ENCODE measurements around the gene CLIP4.

CLIP4 gene

DNA sequence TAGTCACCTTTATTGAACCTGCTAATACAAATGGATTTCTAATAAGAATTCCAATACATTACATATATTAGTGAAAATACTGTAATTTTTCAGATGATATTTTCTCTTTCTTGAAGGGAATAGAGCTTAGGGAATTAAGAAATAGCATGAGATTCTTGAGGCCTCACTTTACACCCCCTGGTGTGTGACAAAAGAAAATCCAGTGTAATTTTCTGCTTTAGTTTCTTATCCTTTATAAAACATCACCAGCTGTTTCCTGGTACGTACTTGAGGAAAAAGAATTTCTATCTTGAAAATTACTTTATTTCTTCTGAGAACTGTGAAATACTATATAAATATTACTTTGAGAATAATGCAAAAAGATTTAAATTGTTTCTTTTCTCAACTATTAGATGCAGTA lies 71.6 kb downstream of the CLIP4 start:
- H3K27ac ChIP-seq: no peak overlapping the region
- CTCF ChIA-PET: interaction anchor here (1.0 kb wide), 1 partner anchor 133 kb away, joined by 5 read pairs; no protein-coding TSS in a partner anchor
- no peak for DNase-seq (ENCODE audit: low spot score)
- POLR2A ChIA-PET (ENCODE audit: low non-redundant PET): no interaction called here
- TF ChIP-seq, protein P1, sequence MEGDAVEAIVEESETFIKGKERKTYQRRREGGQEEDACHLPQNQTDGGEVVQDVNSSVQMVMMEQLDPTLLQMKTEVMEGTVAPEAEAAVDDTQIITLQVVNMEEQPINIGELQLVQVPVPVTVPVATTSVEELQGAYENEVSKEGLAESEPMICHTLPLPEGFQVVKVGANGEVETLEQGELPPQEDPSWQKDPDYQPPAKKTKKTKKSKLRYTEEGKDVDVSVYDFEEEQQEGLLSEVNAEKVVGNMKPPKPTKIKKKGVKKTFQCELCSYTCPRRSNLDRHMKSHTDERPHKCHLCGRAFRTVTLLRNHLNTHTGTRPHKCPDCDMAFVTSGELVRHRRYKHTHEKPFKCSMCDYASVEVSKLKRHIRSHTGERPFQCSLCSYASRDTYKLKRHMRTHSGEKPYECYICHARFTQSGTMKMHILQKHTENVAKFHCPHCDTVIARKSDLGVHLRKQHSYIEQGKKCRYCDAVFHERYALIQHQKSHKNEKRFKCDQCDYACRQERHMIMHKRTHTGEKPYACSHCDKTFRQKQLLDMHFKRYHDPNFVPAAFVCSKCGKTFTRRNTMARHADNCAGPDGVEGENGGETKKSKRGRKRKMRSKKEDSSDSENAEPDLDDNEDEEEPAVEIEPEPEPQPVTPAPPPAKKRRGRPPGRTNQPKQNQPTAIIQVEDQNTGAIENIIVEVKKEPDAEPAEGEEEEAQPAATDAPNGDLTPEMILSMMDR (conservative IDR thresholded peaks at IDR 0.05; ENCODE audit: low read depth): no peak

DNA sequence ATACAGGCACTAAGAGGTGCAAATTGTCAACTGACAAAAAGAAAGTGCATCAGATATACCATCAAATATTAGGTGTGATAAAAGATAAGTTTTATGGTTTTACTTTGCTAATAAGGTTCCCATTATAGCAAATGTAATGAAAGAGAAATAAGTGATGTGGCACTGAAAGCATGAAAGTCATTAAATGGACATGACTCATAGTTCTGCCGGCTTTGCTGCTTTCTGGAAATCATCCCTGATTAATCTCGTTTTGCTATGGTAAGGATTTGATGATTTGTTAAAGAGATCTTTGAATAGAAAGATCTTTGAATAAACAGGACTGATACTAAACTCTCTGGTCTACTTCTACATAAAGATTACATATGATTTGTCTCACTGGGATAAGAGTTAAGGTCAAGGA lies 72.7 kb downstream of the CLIP4 start:
- DNase-seq (ENCODE audit: low spot score): no peak
- TF ChIP-seq, protein P1 (conservative IDR thresholded peaks at IDR 0.05; ENCODE audit: low read depth): no peak
- ChIA-PET CTCF (no interaction called here), POLR2A (ENCODE audit: low non-redundant PET) (no interaction called here)
- H3K27ac ChIP-seq: no peak overlapping the region

DNA sequence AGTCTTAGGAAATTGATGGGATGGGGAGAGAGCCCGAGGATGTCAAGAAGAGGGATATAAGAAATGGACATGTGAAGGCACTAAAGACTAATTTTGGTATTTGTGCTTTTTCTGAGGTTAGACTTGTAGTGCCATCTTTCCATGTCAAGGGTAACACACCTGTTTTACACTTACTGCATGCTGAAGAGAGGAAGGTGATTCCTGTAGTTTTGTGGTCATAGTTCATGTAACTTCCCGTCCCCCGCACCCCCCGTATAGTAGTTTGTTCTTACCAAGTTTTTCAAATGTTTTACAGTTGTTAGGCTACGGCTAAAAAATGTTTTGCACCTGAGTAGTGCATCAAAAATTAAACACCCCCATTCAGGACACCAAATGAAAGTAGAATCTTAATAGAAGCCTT lies 73.8 kb downstream of the CLIP4 start:
- DNase-seq (ENCODE audit: low spot score): no peak
- POLR2A ChIA-PET (ENCODE audit: low non-redundant PET): no interaction called here
- no peak overlapping the region for H3K27ac ChIP-seq

DNA sequence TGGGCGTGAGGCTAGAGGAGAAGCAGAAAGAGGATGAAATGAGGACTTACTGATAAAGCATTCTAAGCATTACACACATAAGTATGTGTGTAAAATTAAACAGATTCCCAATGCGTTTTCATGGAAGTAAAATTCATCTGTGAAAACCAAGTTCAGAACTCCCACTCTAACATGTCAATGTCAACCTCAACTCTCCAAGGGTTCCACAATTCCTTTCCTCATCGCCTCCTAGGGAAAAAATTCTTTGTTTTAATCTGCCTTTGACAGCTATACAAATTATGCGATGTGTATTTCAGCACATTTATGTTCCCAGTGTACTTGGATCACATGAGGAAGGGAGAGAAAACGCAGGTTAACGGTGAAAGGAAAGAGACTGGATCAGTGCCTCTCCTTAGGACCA lies 76.6 kb downstream of the CLIP4 start:
- DNase-seq (ENCODE audit: low spot score): no peak
- ChIA-PET POLR2A (ENCODE audit: low non-redundant PET) (no interaction called here), CTCF (interaction anchor here (0.6 kb wide), 1 partner anchor 47 kb away, joined by 3 read pairs; no protein-coding TSS in a partner anchor)
- H3K27ac ChIP-seq: no peak overlapping the region
- TF ChIP-seq, protein P1 (conservative IDR thresholded peaks at IDR 0.05; ENCODE audit: low read depth): no peak

More for the DNA sequence above, 73.8 kb downstream of the CLIP4 start:
- TF ChIP-seq, protein P1 (conservative IDR thresholded peaks at IDR 0.05; ENCODE audit: low read depth): no peak
- CTCF ChIA-PET: interaction anchor here (0.6 kb wide), 1 partner anchor 221 kb away, joined by 5 read pairs; no protein-coding TSS in a partner anchor

DNA sequence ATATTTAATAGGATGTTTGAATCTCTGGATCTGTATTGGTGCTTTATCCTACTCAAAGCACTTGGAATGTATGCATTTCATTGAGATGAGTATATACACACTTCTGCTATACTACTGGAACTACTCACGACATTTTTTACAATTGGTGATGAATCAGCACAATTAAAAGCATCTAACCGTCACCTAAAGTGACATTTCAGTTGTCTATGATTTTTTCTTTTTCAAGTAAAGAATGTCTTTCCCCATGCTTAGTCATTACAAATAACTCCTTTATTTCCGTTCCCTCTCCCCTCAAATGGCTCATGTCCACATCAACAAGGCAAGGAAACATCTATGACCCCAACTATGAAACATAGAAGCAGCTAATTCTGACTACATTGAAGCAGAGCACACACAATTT lies 77.3 kb downstream of the CLIP4 start:
- H3K27ac ChIP-seq: no peak overlapping the region
- DNase-seq (ENCODE audit: low spot score): no peak
- POLR2A ChIA-PET (ENCODE audit: low non-redundant PET): no interaction called here
- TF ChIP-seq, protein P1 (conservative IDR thresholded peaks at IDR 0.05; ENCODE audit: low read depth): no peak
- CTCF ChIA-PET: interaction anchor here (0.6 kb wide), 1 partner anchor 46 kb away, joined by 3 read pairs; no protein-coding TSS in a partner anchor

DNA sequence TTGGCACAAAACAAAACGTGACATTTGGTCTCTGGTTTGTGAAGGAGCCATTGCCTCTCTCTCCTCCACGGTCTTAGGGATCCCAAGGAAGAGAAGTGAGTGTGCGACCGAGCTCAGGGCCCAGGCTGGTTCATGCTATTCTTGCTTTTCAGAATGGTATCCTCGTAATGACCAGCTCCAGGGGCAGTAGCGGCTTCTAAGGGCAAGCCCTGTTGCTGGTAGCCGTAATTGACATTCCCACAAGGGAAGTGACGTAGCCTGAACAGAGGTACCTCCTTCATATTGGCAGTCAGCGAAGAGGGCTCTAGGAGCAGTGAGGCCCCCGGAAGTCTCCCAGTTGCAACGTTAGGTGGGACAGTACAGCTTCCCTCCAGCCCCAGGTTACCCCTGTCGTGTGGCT lies 77.9 kb downstream of the CLIP4 start:
- no peak overlapping the region for H3K27ac ChIP-seq
- ChIA-PET CTCF (no interaction called here), POLR2A (ENCODE audit: low non-redundant PET) (no interaction called here)
- TF ChIP-seq, protein P1 (conservative IDR thresholded peaks at IDR 0.05; ENCODE audit: low read depth): no peak
- DNase-seq (ENCODE audit: low spot score): no peak

All from RWPE1 (cell line).